H1 (cell line): ENCODE measurements around the gene CENPP. TPM values are rescaled to one million over a fixed set of nuclear protein-coding genes. Genes with fewer than 3 reads are reported as not detected.

Experiments used
- ATF3 ChIP-seq: IDR thresholded peaks from 2 replicates; pipeline ENCODE4 v1.6.1; 2011; ENCODE audit warnings: low read depth, mild to moderate bottlenecking, low read length; ENCODE audit not compliant: insufficient read depth
- GTF2F1 ChIP-seq: IDR thresholded peaks from 2 replicates; pipeline ENCODE4 v1.6.1; 2012; ENCODE audit warnings: low read depth, low read length, improper control_type of control experiment, borderline replicate concordance
- RXRA ChIP-seq: IDR thresholded peaks from 2 replicates; pipeline ENCODE4 v1.6.1; 2011; ENCODE audit warnings: low read depth, mild to moderate bottlenecking, low read length, moderate library complexity; ENCODE audit not compliant: insufficient read depth
- polyA plus RNA-seq, 7 experiments: library from polyadenylated mRNA; depleted of rRNA in 3 of 7; stranded (reverse) in 5 of 7; unstranded in 2 of 7; fragments of >200 nt in 5 of 7; fragments of 200-250 nt in 2 of 7; gene quantifications; 1 replicate in 5 of 7; 2 replicates in 1 of 7; 4 replicates in 1 of 7; pipeline versions ENCODE4 v1.2.1 to v1.2.3, GENCODE V29; 2011 to 2013; ENCODE audit warnings: missing spikeins in 2 of 7, mixed read lengths in 2 of 7
- total RNA-seq: library from RNA; stranded (reverse); fragmentation: NEBNext Ultra II Directional; extraction: Animal tissue kit (Norgen Biotek cat#: 25700); gene quantifications from 2 replicates; pipeline ENCODE4 v1.2.1, GENCODE V29; 2021

Gene CENPP
- total and polyA plus RNA-seq, 2 of the 8 experiments (the other 6 are each of a cell fraction or from before 2014, with no cell fraction given) = 2.7 to 10.8 TPM

GRCh38 chr9:92524881-92525280 is 199.1 kb downstream of the CENPP start (continued):
- TF ChIP-seq GTF2F1 (no peak), ATF3 (no peak), RXRA (no peak)
